H1 (cell line): ENCODE results near the gene DCAF8.

Experiments used
- BACH1 ChIP-seq: IDR thresholded peaks from 2 replicates; pipeline ENCODE4 v1.6.1; 2012; ENCODE audit warnings: low read length, improper control_type of control experiment
- CHD1 ChIP-seq: IDR thresholded peaks from 2 replicates; pipeline ENCODE4 v1.6.1; 2012; ENCODE audit warnings: low read depth, low read length, improper control_type of control experiment
- GABPA ChIP-seq: IDR thresholded peaks from 2 replicates; pipeline ENCODE4 v1.6.1; 2011; ENCODE audit warnings: mild to moderate bottlenecking, low read length, moderate library complexity, borderline replicate concordance; ENCODE audit not compliant: insufficient read depth
- KDM1A ChIP-seq: fragments of 200-600, 300-600 bp; sonication (generic); IDR thresholded peaks from 2 replicates; pipeline ENCODE4 v1.7.1; 2016; ENCODE audit warnings: mild to moderate bottlenecking, low read length, borderline replicate concordance
- POLR2A ChIP-seq, 2 experiments: IDR thresholded peaks; 1 replicate in 1 of 2; 2 replicates in 1 of 2; pipeline ENCODE4 v1.6.1; 2011; ENCODE audit warnings: low read depth in 2 of 2, low read length in 2 of 2, mild to moderate bottlenecking in 2 of 2; ENCODE audit errors: control extremely low read depth in 1 of 2
- POLR2AphosphoS5 ChIP-seq: IDR thresholded peaks from 2 replicates; pipeline ENCODE4 v1.6.1; 2011; ENCODE audit warnings: low read depth, low read length
- YY1 ChIP-seq: IDR thresholded peaks from 2 replicates; pipeline ENCODE4 v1.6.1; 2011; ENCODE audit warnings: low read depth, mild to moderate bottlenecking, low read length
- TF ChIP-seq, protein P1 (sequence below), 3 experiments: IDR thresholded peaks; 1 replicate in 2 of 3; 2 replicates in 1 of 3; pipeline versions ENCODE4 v1.5.1 to v1.6.1; 2011; ENCODE audit warnings: low read length in 3 of 3, mild to moderate bottlenecking in 3 of 3, inconsistent platforms in 2 of 3, low read depth in 1 of 3, moderate library complexity in 1 of 3; ENCODE audit not compliant: insufficient read depth in 1 of 3; ENCODE audit errors: control extremely low read depth in 1 of 3
- TF ChIP-seq, protein P2 (sequence below): IDR thresholded peaks from 2 replicates; pipeline ENCODE4 v1.6.1; 2012; ENCODE audit warnings: low read length, inconsistent platforms
- TF ChIP-seq, protein P3 (sequence below): IDR thresholded peaks from 2 replicates; pipeline ENCODE4 v1.6.1; 2012; ENCODE audit warnings: inconsistent platforms

DNA sequence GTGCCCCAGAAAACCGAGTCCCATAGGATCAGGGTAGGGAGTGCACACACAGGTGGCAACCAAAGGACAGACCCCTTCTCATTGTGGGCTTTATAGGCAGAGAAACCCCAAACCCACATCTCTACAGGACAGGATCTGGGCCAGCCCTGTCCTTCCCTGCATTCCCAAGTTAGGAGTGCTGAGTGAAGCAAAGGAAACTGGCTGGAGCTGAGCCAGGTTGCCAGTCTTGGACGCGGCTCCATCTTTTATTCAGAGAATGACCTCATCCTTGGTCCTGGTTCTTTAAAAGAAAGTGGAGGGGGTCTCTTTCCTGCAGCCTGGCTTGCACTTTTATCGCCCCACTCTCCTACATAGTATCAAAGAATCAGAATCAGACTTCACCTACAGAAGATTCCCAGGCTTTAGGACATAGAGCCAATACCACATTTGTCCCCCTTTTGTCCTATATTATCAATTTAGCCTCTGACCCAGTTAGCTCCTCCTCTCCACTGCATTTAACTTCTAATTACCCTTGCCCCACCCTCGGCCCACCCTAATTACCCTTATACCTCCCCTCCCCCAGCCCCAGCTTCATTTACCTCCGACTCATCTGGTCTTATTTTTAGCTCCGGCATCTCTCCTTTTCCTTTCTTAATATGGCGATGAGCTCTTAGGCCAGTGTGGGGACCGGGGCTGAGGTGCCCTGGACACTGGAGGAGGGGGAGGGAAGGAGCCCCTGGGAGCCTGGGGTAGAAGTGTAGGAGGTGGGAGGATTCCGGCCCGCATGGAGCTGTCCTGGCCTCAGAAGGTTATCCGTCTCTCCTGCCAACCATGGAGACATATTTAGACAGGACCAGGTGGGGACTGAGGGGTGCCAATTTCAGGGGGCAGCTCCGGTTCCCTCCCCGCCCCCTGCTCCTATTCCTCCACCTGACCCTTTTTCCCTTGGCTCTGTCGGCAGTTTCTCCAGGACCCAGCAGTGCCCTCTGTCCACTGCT lies 72.4 kb downstream of the DCAF8 start, which contains the start of gene CASQ1:
- TF ChIP-seq GABPA (no peak), POLR2AphosphoS5 (no peak), YY1 (no peak), KDM1A (no peak), POLR2A (IDR thresholded peaks at IDR 0.05; ENCODE audit: control extremely low read depth in 1 of 2, low read depth in 2 of 2, low read length in 2 of 2) (no peak), CHD1 (no peak), BACH1 (no peak)
- TF ChIP-seq, protein P1, sequence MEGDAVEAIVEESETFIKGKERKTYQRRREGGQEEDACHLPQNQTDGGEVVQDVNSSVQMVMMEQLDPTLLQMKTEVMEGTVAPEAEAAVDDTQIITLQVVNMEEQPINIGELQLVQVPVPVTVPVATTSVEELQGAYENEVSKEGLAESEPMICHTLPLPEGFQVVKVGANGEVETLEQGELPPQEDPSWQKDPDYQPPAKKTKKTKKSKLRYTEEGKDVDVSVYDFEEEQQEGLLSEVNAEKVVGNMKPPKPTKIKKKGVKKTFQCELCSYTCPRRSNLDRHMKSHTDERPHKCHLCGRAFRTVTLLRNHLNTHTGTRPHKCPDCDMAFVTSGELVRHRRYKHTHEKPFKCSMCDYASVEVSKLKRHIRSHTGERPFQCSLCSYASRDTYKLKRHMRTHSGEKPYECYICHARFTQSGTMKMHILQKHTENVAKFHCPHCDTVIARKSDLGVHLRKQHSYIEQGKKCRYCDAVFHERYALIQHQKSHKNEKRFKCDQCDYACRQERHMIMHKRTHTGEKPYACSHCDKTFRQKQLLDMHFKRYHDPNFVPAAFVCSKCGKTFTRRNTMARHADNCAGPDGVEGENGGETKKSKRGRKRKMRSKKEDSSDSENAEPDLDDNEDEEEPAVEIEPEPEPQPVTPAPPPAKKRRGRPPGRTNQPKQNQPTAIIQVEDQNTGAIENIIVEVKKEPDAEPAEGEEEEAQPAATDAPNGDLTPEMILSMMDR (IDR thresholded peaks at IDR 0.05; ENCODE audit: control extremely low read depth in 1 of 3, insufficient read depth in 1 of 3, low read depth in 1 of 3, low read length in 3 of 3), result no peak
- TF ChIP-seq, protein P2, sequence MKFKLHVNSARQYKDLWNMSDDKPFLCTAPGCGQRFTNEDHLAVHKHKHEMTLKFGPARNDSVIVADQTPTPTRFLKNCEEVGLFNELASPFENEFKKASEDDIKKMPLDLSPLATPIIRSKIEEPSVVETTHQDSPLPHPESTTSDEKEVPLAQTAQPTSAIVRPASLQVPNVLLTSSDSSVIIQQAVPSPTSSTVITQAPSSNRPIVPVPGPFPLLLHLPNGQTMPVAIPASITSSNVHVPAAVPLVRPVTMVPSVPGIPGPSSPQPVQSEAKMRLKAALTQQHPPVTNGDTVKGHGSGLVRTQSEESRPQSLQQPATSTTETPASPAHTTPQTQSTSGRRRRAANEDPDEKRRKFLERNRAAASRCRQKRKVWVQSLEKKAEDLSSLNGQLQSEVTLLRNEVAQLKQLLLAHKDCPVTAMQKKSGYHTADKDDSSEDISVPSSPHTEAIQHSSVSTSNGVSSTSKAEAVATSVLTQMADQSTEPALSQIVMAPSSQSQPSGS, result no peak
- TF ChIP-seq, protein P3, sequence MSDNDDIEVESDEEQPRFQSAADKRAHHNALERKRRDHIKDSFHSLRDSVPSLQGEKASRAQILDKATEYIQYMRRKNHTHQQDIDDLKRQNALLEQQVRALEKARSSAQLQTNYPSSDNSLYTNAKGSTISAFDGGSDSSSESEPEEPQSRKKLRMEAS, result no peak
